Spleen (tissue), 11 donors: Measurements from ENCODE around the gene PPP6R3. TPM values are rescaled to one million over a fixed set of nuclear protein-coding genes. Genes with fewer than 3 reads are reported as not detected.
A peak's percentile ranks its signal among the peaks of the same experiment; 100 is the strongest.

Source experiments
- DNase-seq: peaks from one replicate; pipeline ENCODE4 v3.0.0-alpha.2; 2020
- H3K27ac ChIP-seq, 8 donors: fragments of 200-600 bp; sonication (generic) in 7 of 8; 1 replicate in 4 of 8; 2 replicates in 4 of 8; pipeline versions ENCODE4 v1.5.0 to v1.8.0; 2016 to 2021; ENCODE audit warnings: inconsistent platforms in 4 of 8, mild to moderate bottlenecking in 4 of 8, moderate library complexity in 1 of 8
- H3K27me3 ChIP-seq, 7 donors: fragments of 200-600 bp; sonication (generic) in 6 of 7; replicated peaks in 1 of 7; 1 replicate in 4 of 7; 2 replicates in 3 of 7; pipeline versions ENCODE4 v1.5.0 to v1.8.0; 2016 to 2021; ENCODE audit warnings: inconsistent platforms in 3 of 7, mild to moderate bottlenecking in 1 of 7
- H3K36me3 ChIP-seq, 6 donors: fragments of 200-600 bp; sonication (generic) in 5 of 6; 1 replicate in 4 of 6; 2 replicates in 2 of 6; pipeline versions ENCODE4 v1.5.0 to v1.8.0; 2016 to 2021; ENCODE audit warnings: inconsistent platforms in 2 of 6
- H3K4me1 ChIP-seq, 6 donors: fragments of 200-600 bp; sonication (generic) in 5 of 6; 1 replicate in 3 of 6; 2 replicates in 3 of 6; pipeline versions ENCODE4 v1.5.0 to v1.8.0; 2016 to 2021; ENCODE audit warnings: inconsistent platforms in 3 of 6
- H3K4me3 ChIP-seq, 8 donors: fragments of 200-600 bp; sonication (generic) in 7 of 8; 1 replicate in 4 of 8; 2 replicates in 4 of 8; pipeline versions ENCODE4 v1.5.0 to v1.8.0; 2016 to 2021; ENCODE audit warnings: inconsistent platforms in 4 of 8, mild to moderate bottlenecking in 4 of 8, moderate library complexity in 2 of 8
- H3K9me3 ChIP-seq, 8 donors: fragments of 200-600 bp; sonication (generic) in 7 of 8; 1 replicate in 4 of 8; 2 replicates in 4 of 8; pipeline versions ENCODE4 v1.5.0 to v1.8.0; 2016 to 2021; ENCODE audit warnings: inconsistent platforms in 4 of 8
- POLR2A ChIP-seq, 3 donors: fragments of 450-650 bp; IDR thresholded peaks; one replicate each; pipeline ENCODE4 v1.5.1; 2017; ENCODE audit warnings: antibody characterized with exemption in 3 of 3, mild to moderate bottlenecking in 1 of 3
- POLR2AphosphoS5 ChIP-seq, 3 donors: sonication (generic); formaldehyde crosslinking; IDR thresholded peaks; one replicate each; pipeline ENCODE4 v1.5.1; 2017; ENCODE audit warnings: antibody characterized with exemption in 3 of 3
- WGBS, 5 donors: extraction: QIAGEN DNeasy Blood & Tissue Kit in 3 of 5; methylation state at CpG; one replicate each; pipeline versions ENCODE4 v1.1.5 to v1.1.7; 2013 to 2018; 5-methylcytosine and 5-hydroxymethylcytosine counted together
- intact Hi-C: fragments of 100-400 bp; cut with DNase I; formaldehyde crosslinking; loops from one replicate; pipeline ENCODE4 v1.15.0; 2023; ENCODE audit warnings: low total_unique reads
- polyA plus RNA-seq, 3 donors: library from polyadenylated mRNA; stranded (reverse); fragments of 200-250 nt; gene quantifications; one replicate each; pipeline ENCODE4 v1.2.1, GENCODE V29; 2013
- total RNA-seq, 7 donors: library from RNA; depleted of rRNA in 3 of 7; stranded (reverse); fragments of >200 nt in 3 of 7; fragmentation: NEBNext Ultra II Directional in 4 of 7; extraction: Animal tissue kit (Norgen Biotek cat#: 25700) in 4 of 7; gene quantifications; one replicate each; pipeline versions ENCODE4 v1.1.0 to v1.2.1, GENCODE V29; 2016 to 2021
- TF ChIP-seq, protein P1 (sequence below), 11 experiments: fragments of 200-600 bp in 7 of 11; fragments of 450-650 bp in 4 of 11; sonication (generic) in 4 of 11; IDR thresholded peaks in 8 of 11; conservative IDR thresholded peaks in 3 of 11; 1 replicate in 7 of 11; 2 replicates in 4 of 11; pipeline versions ENCODE4 v1.4.0 to v1.8.0; 2016 to 2021; ENCODE audit warnings: antibody characterized with exemption in 11 of 11, inconsistent platforms in 4 of 11, mild to moderate bottlenecking in 1 of 11
- donor health status: healthy with polysubstance abuse.
- donor health status: DM: no; HTN: no; CAD: no; lungs with moderate emphysema.
- donor health status: DM: no; HTN: no; CAD: no.
- donor health status: Bipolar disorder and iron deficiency.
- donor health status: healthy.
- donor health status: DM: no; HTN: no; CAD: no.
- donor health status: DM: yes; HTN: yes; CAD: no.

The PPP6R3 gene
- total and polyA plus RNA-seq, 10 donors, result 23.9 to 178 (median 122) TPM

- WGBS, 5 donors, result 87 to 95% (median 90%) methylated on average over 5 of the region's 5 CpGs
- no peak for DNase-seq
- H3K27ac ChIP-seq, result no peak overlapping the region
- TF ChIP-seq POLR2A (IDR thresholded peaks at IDR 0.05) (no peak), POLR2AphosphoS5 (IDR thresholded peaks at IDR 0.05) (no peak)
- TF ChIP-seq, protein P1, sequence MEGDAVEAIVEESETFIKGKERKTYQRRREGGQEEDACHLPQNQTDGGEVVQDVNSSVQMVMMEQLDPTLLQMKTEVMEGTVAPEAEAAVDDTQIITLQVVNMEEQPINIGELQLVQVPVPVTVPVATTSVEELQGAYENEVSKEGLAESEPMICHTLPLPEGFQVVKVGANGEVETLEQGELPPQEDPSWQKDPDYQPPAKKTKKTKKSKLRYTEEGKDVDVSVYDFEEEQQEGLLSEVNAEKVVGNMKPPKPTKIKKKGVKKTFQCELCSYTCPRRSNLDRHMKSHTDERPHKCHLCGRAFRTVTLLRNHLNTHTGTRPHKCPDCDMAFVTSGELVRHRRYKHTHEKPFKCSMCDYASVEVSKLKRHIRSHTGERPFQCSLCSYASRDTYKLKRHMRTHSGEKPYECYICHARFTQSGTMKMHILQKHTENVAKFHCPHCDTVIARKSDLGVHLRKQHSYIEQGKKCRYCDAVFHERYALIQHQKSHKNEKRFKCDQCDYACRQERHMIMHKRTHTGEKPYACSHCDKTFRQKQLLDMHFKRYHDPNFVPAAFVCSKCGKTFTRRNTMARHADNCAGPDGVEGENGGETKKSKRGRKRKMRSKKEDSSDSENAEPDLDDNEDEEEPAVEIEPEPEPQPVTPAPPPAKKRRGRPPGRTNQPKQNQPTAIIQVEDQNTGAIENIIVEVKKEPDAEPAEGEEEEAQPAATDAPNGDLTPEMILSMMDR (IDR thresholded peaks at IDR 0.05 in 8 of 11, conservative IDR thresholded peaks at IDR 0.05 in 3 of 11), result no peak
- no peaks in the 10 kb centered on the region for H3K9me3 ChIP-seq
- H3K4me1 ChIP-seq, result no peaks in the 10 kb centered on the region
- H3K4me3 ChIP-seq, result no peak overlapping the region
- H3K36me3 ChIP-seq, result peaks cover 0 to 100% (median 74%) of the 10 kb centered on the region in 6 donors
- H3K27me3 ChIP-seq, result no peaks in the 10 kb centered on the region
- intact Hi-C loops, result no loop called here
Measured at GRCh38 chr11:68591719-68592118, 131.2 kb downstream of the PPP6R3 start.

DNA sequence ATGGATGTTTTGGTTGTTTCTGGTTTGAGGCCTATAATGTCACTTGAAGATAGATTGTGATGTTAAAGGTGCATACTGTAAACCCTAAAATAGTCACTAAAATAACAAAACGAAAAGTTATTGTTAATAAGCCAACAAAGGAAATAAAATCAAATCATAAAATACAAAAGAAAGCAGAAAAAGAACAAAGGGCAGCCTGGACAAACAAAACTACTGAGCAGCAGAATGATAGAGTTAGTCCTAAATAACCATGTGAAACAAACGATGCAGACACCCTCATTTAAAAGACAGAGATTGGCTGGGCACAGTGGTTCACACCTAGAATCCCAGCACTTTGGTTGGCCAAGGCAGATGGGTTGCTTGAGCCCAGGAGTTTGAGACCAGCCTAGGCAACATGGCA, 132.9 kb downstream of the PPP6R3 start:
- H3K36me3 ChIP-seq, result peaks cover 4 to 100% (median 78%) of the 10 kb centered on the region in 6 donors
- intact Hi-C loops, result no loop called here
- H3K4me1 ChIP-seq, result no peaks in the 10 kb centered on the region
- WGBS, 5 donors, result 87 to 93% (median 90%) methylated on average over 2 of the region's 2 CpGs
- no peak overlapping the region for H3K4me3 ChIP-seq
- no peak for DNase-seq
- no peaks in the 10 kb centered on the region for H3K27me3 ChIP-seq
- TF ChIP-seq, protein P1 (IDR thresholded peaks at IDR 0.05 in 8 of 11, conservative IDR thresholded peaks at IDR 0.05 in 3 of 11), result no peak
- no peak for TF ChIP-seq POLR2A (IDR thresholded peaks at IDR 0.05)
- H3K9me3 ChIP-seq, result no peaks in the 10 kb centered on the region
- H3K27ac ChIP-seq, result no peak overlapping the region

- intact Hi-C loops, result no loop called here
- no peaks in the 10 kb centered on the region for H3K4me1 ChIP-seq
- H3K27ac ChIP-seq, result no peak overlapping the region
- DNase-seq, result no peak
- H3K36me3 ChIP-seq, result peaks cover 11 to 100% (median 78%) of the 10 kb centered on the region in 6 donors
- no peaks in the 10 kb centered on the region for H3K9me3 ChIP-seq
- 95 to 98% (median 97%) methylated on average over 4 of the region's 4 CpGs for WGBS, 5 donors
- H3K4me3 ChIP-seq, result no peak overlapping the region
- H3K27me3 ChIP-seq, result no peaks in the 10 kb centered on the region
- TF ChIP-seq, protein P1 (IDR thresholded peaks at IDR 0.05 in 8 of 11, conservative IDR thresholded peaks at IDR 0.05 in 3 of 11), result no peak
- no peak for TF ChIP-seq POLR2A (IDR thresholded peaks at IDR 0.05)
- TF ChIP-seq POLR2AphosphoS5 (IDR thresholded peaks at IDR 0.05), result no peak
Measured at GRCh38 chr11:68594123-68594522, 133.6 kb downstream of the PPP6R3 start.

DNA sequence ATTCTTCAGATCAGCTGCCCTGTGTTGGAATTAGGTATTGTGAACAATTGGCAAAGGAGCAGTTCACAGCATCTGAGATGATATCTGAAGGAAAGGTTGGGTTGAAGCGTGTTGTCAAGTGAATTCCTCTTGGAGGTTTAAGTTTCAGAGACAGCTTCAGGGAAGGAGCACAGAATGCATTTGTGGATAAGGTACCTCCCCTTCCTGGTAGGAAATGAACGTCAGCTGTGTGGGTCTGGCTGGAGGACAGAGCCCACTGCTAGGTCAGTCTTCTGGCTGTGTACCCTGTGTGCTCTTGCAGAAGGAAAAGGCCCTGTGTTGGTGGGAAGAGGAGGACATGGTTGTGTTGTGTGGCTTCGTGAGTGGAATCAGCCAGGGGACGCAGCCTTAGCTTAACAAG, 135.7 kb downstream of the PPP6R3 start:
- DNase-seq, result no peak
- intact Hi-C loops, result no loop called here

More for the DNA sequence above, 135.7 kb downstream of the PPP6R3 start:
- 79 to 92% (median 83%) methylated on average over 4 of the region's 4 CpGs for whole genome bisulfite sequencing, 5 donors
- Histone ChIP-seq H3K36me3 (peaks cover 14 to 100% (median 78%) of the 10 kb centered on the region in 6 donors), H3K9me3 (no peaks in the 10 kb centered on the region), H3K27me3 (no peaks in the 10 kb centered on the region), H3K4me3 (no peak overlapping the region), H3K27ac (no peak overlapping the region), H3K4me1 (no peaks in the 10 kb centered on the region)
- TF ChIP-seq, protein P1 (IDR thresholded peaks at IDR 0.05 in 8 of 11, conservative IDR thresholded peaks at IDR 0.05 in 3 of 11), result no peak
- TF ChIP-seq POLR2AphosphoS5 (IDR thresholded peaks at IDR 0.05) (peak in 2 of 3 donors; percentile 19 to 49), POLR2A (IDR thresholded peaks at IDR 0.05) (no peak)
